Stimulated activated CD4-positive, alpha-beta T cell treated with anti-CD3 and anti-CD28 coated beads, Interleukin-12 subunit alpha, Interleukin-12 subunit beta, amount 100 ng/mL, for 4 hours (primary cell): Measurements from ENCODE around the gene FCN1.

Source experiments
- DNase-seq: peaks from one replicate; pipeline ENCODE4 v3.0.0-alpha.2; 2020

Gene FCN1

GRCh38 chr9:134936346-134937163 is 18.8 kb upstream of the FCN1 start:
- no peak for DNase-seq

GRCh38 chr9:134935701-134936345 is 18.1 kb upstream of the FCN1 start:
- no peak for DNase-seq

- no peak for DNase-seq
These were observed 17.4 kb upstream of the FCN1 start for GRCh38 chr9:134935056-134935640.

- no peak for DNase-seq
These were observed 15.5 kb upstream of the FCN1 start for GRCh38 chr9:134933076-134933659.

- DNase-seq, result no peak
These were observed 14.9 kb upstream of the FCN1 start for GRCh38 chr9:134932606-134933005.

- no peak for DNase-seq
These were observed 14.5 kb upstream of the FCN1 start for GRCh38 chr9:134932171-134932570.

GRCh38 chr9:134930398-134930797 is 12.7 kb upstream of the FCN1 start:
- no peak for DNase-seq

GRCh38 chr9:134929193-134930158 is 11.8 kb upstream of the FCN1 start:
- no peak for DNase-seq

- no peak for DNase-seq
These were observed 10.9 kb upstream of the FCN1 start for GRCh38 chr9:134928436-134929192.

GRCh38 chr9:134925011-134925511 is 7.3 kb upstream of the FCN1 start:
- DNase-seq, result no peak

- DNase-seq, result no peak
These were observed 5.8 kb upstream of the FCN1 start for GRCh38 chr9:134923466-134923865.

- DNase-seq, result no peak
These were observed 5.2 kb upstream of the FCN1 start for GRCh38 chr9:134922932-134923240.

- DNase-seq, result no peak
These were observed 4.6 kb upstream of the FCN1 start for GRCh38 chr9:134922066-134922931.

GRCh38 chr9:134919303-134919702 is 1.6 kb upstream of the FCN1 start:
- DNase-seq, result no peak

GRCh38 chr9:134918646-134919045 is 934 bp upstream of the FCN1 start:
- DNase-seq, result no peak

- no peak for DNase-seq
These were observed 1.5 kb downstream of the FCN1 start for GRCh38 chr9:134916161-134916665.

GRCh38 chr9:134915046-134915985 is 2.4 kb downstream of the FCN1 start:
- DNase-seq, result no peak

- no peak for DNase-seq
These were observed 3.2 kb downstream of the FCN1 start for GRCh38 chr9:134914501-134914834.

- no peak for DNase-seq
These were observed 3.8 kb downstream of the FCN1 start for GRCh38 chr9:134913713-134914500.
